ENCODE results near the gene RAMP3. TPM values are rescaled to one million over a fixed set of nuclear protein-coding genes. Genes with fewer than 3 reads are reported as not detected.

The RAMP3 gene
- 0.24 and 0.86 TPM in 2 replicates for polyA plus RNA-seq

GRCh38 chr7:45157653-45158401, at the start of gene RAMP3:
Gene RAMP3, plus strand, starts transcription at chr7:45157791. Its CDS starts 38 bp downstream, at chr7:45157829.

GRCh38 chr7:45111298-45112223, 46.0 kb upstream of the RAMP3 start, which contains the start of gene TBRG4:
Gene TBRG4, minus strand, starts transcription at chr7:45111697. Its CDS starts 2,460 bp downstream, at chr7:45109237.

Other genes with a start within 250 kb of the RAMP3 start
- gene MYO1G, start 178.8 kb upstream of the RAMP3 start, polyA plus RNA-seq: 0.31 TPM in 1 of 2 replicates, not detected in the other
- gene CCM2, start 157.6 kb upstream of the RAMP3 start, polyA plus RNA-seq: 1.1 and 2.2 TPM in 2 replicates
- gene NACAD, start 68.8 kb upstream of the RAMP3 start, polyA plus RNA-seq: 1.7 and 4.8 TPM in 2 replicates
- 16.6 and 18.6 TPM in 2 replicates for gene TBRG4, start 46.1 kb upstream of the RAMP3 start, polyA plus RNA-seq